Osteocyte (in vitro differentiated cells): ENCODE results near the gene CTCF. TPM values are rescaled to one million over a fixed set of nuclear protein-coding genes. Genes with fewer than 3 reads are reported as not detected.

Source experiments
- DNase-seq: peaks from one replicate; pipeline ENCODE4 v3.0.0; 2021; ENCODE audit warnings: mixed read lengths; ENCODE audit not compliant: unreplicated experiment; ENCODE audit errors: extremely low spot score
- H3K27ac Mint-ChIP-seq: one replicate; pipeline ENCODE4 v1.8.0; 2021; ENCODE audit warnings: mild to moderate bottlenecking, mixed read lengths; ENCODE audit not compliant: unreplicated experiment
- H3K27me3 Mint-ChIP-seq: one replicate; pipeline ENCODE4 v1.8.0; 2021; ENCODE audit warnings: mixed read lengths; ENCODE audit not compliant: unreplicated experiment
- H3K36me3 Mint-ChIP-seq: one replicate; pipeline ENCODE4 v1.8.0; 2021; ENCODE audit warnings: mixed read lengths; ENCODE audit not compliant: unreplicated experiment
- H3K4me1 Mint-ChIP-seq: one replicate; pipeline ENCODE4 v1.8.0; 2021; ENCODE audit warnings: mixed read lengths; ENCODE audit not compliant: unreplicated experiment
- H3K4me3 Mint-ChIP-seq: one replicate; pipeline ENCODE4 v1.8.0; 2021; ENCODE audit warnings: mild to moderate bottlenecking, moderate library complexity, mixed read lengths; ENCODE audit not compliant: unreplicated experiment
- H3K9me3 Mint-ChIP-seq: one replicate; pipeline ENCODE4 v1.8.0; 2021; ENCODE audit warnings: mixed read lengths; ENCODE audit not compliant: unreplicated experiment
- CTCF ChIP-seq: fragments of 200-600 bp; sonication (generic); IDR thresholded peaks from 2 replicates; pipeline ENCODE4 v1.5.0; 2021; ENCODE audit warnings: antibody characterized with exemption, mild to moderate bottlenecking, moderate library complexity
- total RNA-seq: library from RNA; stranded (reverse); gene quantifications from 2 replicates; pipeline ENCODE4 v1.2.1, GENCODE V29; 2021

Gene CTCF
- total RNA-seq, 1 donor from 2014 or later, result 43.2 TPM

- no peak for DNase-seq
- Mint-ChIP-seq H3K36me3 (peaks cover 4% of the 10 kb centered on the region), H3K4me3 (peak overlapping the region; percentile 19), H3K9me3 (no peaks in the 10 kb centered on the region), H3K27me3 (no peaks in the 10 kb centered on the region), H3K4me1 (peaks cover 25% of the 10 kb centered on the region), H3K27ac (peak overlapping the region; percentile 81)
- no peak for TF ChIP-seq CTCF
These were observed 9.7 kb downstream of the CTCF start for GRCh38 chr16:67571981-67572431.

- no peak overlapping the region for H3K27ac Mint-ChIP-seq
- no peaks in the 10 kb centered on the region for H3K27me3 Mint-ChIP-seq
These were observed 17.4 kb downstream of the CTCF start for GRCh38 chr16:67579686-67580085.

GRCh38 chr16:67580202-67580601 is 17.9 kb downstream of the CTCF start:
- DNase-seq, result no peak
- Mint-ChIP-seq H3K27ac (no peak overlapping the region), H3K9me3 (no peaks in the 10 kb centered on the region), H3K27me3 (no peaks in the 10 kb centered on the region), H3K36me3 (peaks cover 9% of the 10 kb centered on the region), H3K4me3 (no peak overlapping the region), H3K4me1 (peaks cover 5% of the 10 kb centered on the region)
- TF ChIP-seq CTCF, result no peak

More at GRCh38 chr16:67579686-67580085, 17.4 kb downstream of the CTCF start:
- Mint-ChIP-seq H3K4me1 (peaks cover 5% of the 10 kb centered on the region), H3K36me3 (peaks cover 9% of the 10 kb centered on the region), H3K4me3 (no peak overlapping the region), H3K9me3 (no peaks in the 10 kb centered on the region)
- no peak for TF ChIP-seq CTCF
- no peak for DNase-seq

- Mint-ChIP-seq H3K9me3 (no peaks in the 10 kb centered on the region), H3K4me3 (no peak overlapping the region), H3K27me3 (no peaks in the 10 kb centered on the region), H3K4me1 (peaks cover 26% of the 10 kb centered on the region), H3K36me3 (peaks cover 7% of the 10 kb centered on the region), H3K27ac (no peak overlapping the region)
- no peak for DNase-seq
- TF ChIP-seq CTCF, result no peak
These were observed 31.0 kb downstream of the CTCF start for GRCh38 chr16:67593288-67593687.

GRCh38 chr16:67593701-67594100 is 31.4 kb downstream of the CTCF start:
- TF ChIP-seq CTCF, result no peak
- H3K36me3 Mint-ChIP-seq, result peaks cover 7% of the 10 kb centered on the region
- H3K9me3 Mint-ChIP-seq, result no peaks in the 10 kb centered on the region
- H3K27ac Mint-ChIP-seq, result no peak overlapping the region
- H3K4me1 Mint-ChIP-seq, result peaks cover 29% of the 10 kb centered on the region
- DNase-seq, result no peak
- no peaks in the 10 kb centered on the region for H3K27me3 Mint-ChIP-seq
- no peak overlapping the region for H3K4me3 Mint-ChIP-seq
